GM23338 (cell line): Measurements from ENCODE around the gene MTERF2. TPM values are rescaled to one million over a fixed set of nuclear protein-coding genes. Genes with fewer than 3 reads are reported as not detected.

ENCODE experiments used
- ATAC-seq: fragments of 200-7000 bp; cut with Tn5 transposase; 3 replicates; pipeline ENCODE4 v1.9.1; 2020
- DNase-seq: peaks from one replicate; pipeline ENCODE4 v3.0.0-alpha.2; 2015; ENCODE audit warnings: low spot score
- H2AFZ ChIP-seq: fragments of 200-600 bp; sonication (generic); 2 replicates; pipeline ENCODE4 v1.8.0; 2016; ENCODE audit warnings: antibody characterized with exemption, mild to moderate bottlenecking, moderate library complexity
- H3F3A ChIP-seq: fragments of 200-600 bp; sonication (generic); replicated peaks from 2 replicates; pipeline ENCODE4 v1.8.0; 2017; ENCODE audit warnings: antibody characterized with exemption, mixed run types, low read depth
- H3K27ac ChIP-seq: fragments of 200-600 bp; sonication (generic); 2 replicates; pipeline ENCODE4 v1.6.1; 2016; ENCODE audit warnings: low read depth
- H3K27me3 ChIP-seq: fragments of 200-600 bp; sonication (generic); 2 replicates; pipeline ENCODE4 v1.8.0; 2016; ENCODE audit warnings: mild to moderate bottlenecking, mixed run types, moderate library complexity; ENCODE audit not compliant: insufficient read depth
- H3K36me3 ChIP-seq: fragments of 200-600 bp; sonication (generic); 2 replicates; pipeline ENCODE4 v1.8.0; 2016; ENCODE audit warnings: mild to moderate bottlenecking; ENCODE audit not compliant: insufficient read depth
- H3K4me1 ChIP-seq: fragments of 200-600 bp; sonication (generic); 2 replicates; pipeline ENCODE4 v1.8.0; 2016; ENCODE audit warnings: mild to moderate bottlenecking, moderate library complexity; ENCODE audit not compliant: insufficient read depth
- H3K4me2 ChIP-seq: fragments of 200-600 bp; sonication (generic); 2 replicates; pipeline ENCODE4 v1.7.1; 2017; ENCODE audit warnings: mixed run types
- H3K4me3 ChIP-seq: fragments of 200-600 bp; sonication (generic); 2 replicates; pipeline ENCODE4 v1.6.1; 2016; ENCODE audit warnings: mixed run types
- H3K79me2 ChIP-seq: fragments of 200-600 bp; sonication (generic); replicated peaks from 2 replicates; pipeline ENCODE4 v1.8.0; 2017; ENCODE audit warnings: mild to moderate bottlenecking; ENCODE audit not compliant: insufficient read depth
- H3K9me2 ChIP-seq: fragments of 200-600 bp; sonication (generic); 2 replicates; pipeline ENCODE4 v1.8.0; 2017; ENCODE audit not compliant: insufficient read depth
- H4K20me1 ChIP-seq: fragments of 200-600 bp; sonication (generic); replicated peaks from 2 replicates; pipeline ENCODE4 v1.8.0; 2017; ENCODE audit warnings: mild to moderate bottlenecking; ENCODE audit not compliant: insufficient read depth
- H3K27ac Mint-ChIP-seq: 2 replicates; pipeline ENCODE4 v1.8.0; 2020; ENCODE audit warnings: inconsistent platforms, mild to moderate bottlenecking, moderate library complexity, mixed read lengths
- H3K27me3 Mint-ChIP-seq: 3 replicates; pipeline ENCODE4 v1.8.0; 2022; ENCODE audit warnings: low read depth, mild to moderate bottlenecking, moderate library complexity, mixed read lengths, inconsistent platforms; ENCODE audit not compliant: insufficient read depth, poor library complexity
- H3K36me3 Mint-ChIP-seq: 3 replicates; pipeline ENCODE4 v1.8.0; 2021; ENCODE audit warnings: low read depth, mild to moderate bottlenecking, inconsistent platforms, moderate library complexity, mixed read lengths
- H3K4me1 Mint-ChIP-seq: 3 replicates; pipeline ENCODE4 v1.8.0; 2020; ENCODE audit warnings: mild to moderate bottlenecking, inconsistent platforms, mixed read lengths
- H3K4me3 Mint-ChIP-seq: 3 replicates; pipeline ENCODE4 v1.8.0; 2021; ENCODE audit warnings: moderate library complexity, mild to moderate bottlenecking, inconsistent platforms, mixed read lengths
- H3K9me3 Mint-ChIP-seq: 3 replicates; pipeline ENCODE4 v1.8.0; 2020; ENCODE audit warnings: moderate library complexity, mild to moderate bottlenecking, inconsistent platforms, mixed read lengths
- CREB1 ChIP-seq: fragments of 250-450 bp; sonication (Bioruptor Pico); IDR thresholded peaks from 2 replicates; pipeline ENCODE4 v1.5.0; 2020; ENCODE audit warnings: low read depth, mild to moderate bottlenecking, moderate library complexity
- EZH2 ChIP-seq: fragments of 200-600 bp; sonication (generic); IDR thresholded peaks from one replicate; pipeline ENCODE4 v1.8.0; 2017; ENCODE audit warnings: antibody characterized with exemption, mild to moderate bottlenecking, low read depth; ENCODE audit not compliant: unreplicated experiment
- EZH2phosphoT487 ChIP-seq: fragments of 200-600 bp; sonication (generic); IDR thresholded peaks from one replicate; pipeline ENCODE4 v1.8.1; 2018; ENCODE audit warnings: antibody characterized with exemption; ENCODE audit not compliant: unreplicated experiment
- POLR2AphosphoS5 ChIP-seq: IDR thresholded peaks from 2 replicates; pipeline ENCODE4 v1.6.1; 2016; ENCODE audit warnings: antibody characterized with exemption, low read depth
- ZNF114 ChIP-seq: fragments of 250-450 bp; sonication (Bioruptor Pico); IDR thresholded peaks from 2 replicates; pipeline ENCODE4 v1.5.0; 2020; ENCODE audit warnings: mild to moderate bottlenecking, moderate library complexity
- ZNF331 ChIP-seq: fragments of 250-450 bp; sonication (Bioruptor Pico); IDR thresholded peaks from 2 replicates; pipeline ENCODE4 v1.5.0; 2020; ENCODE audit warnings: low read depth, mild to moderate bottlenecking, moderate library complexity
- polyA plus RNA-seq: library from polyadenylated mRNA; unstranded; fragments of >200 nt; fragmentation: Nextera tagmentation; extraction: Ambion mirVana; gene quantifications from 2 replicates; pipeline ENCODE4 v1.2.1, GENCODE V29; 2016
- total RNA-seq: library from RNA; depleted of rRNA; stranded (reverse); fragments of >200 nt; shearing (Covaris generic); gene quantifications from 2 replicates; pipeline ENCODE4 v1.2.3, GENCODE V29; 2014
- TF ChIP-seq, protein P1 (sequence below): IDR thresholded peaks from 2 replicates; pipeline ENCODE4 v1.6.1; 2016; ENCODE audit warnings: antibody characterized with exemption
- TF ChIP-seq, protein P2 (sequence below): IDR thresholded peaks from one replicate; pipeline ENCODE4 v1.6.1; 2018; ENCODE audit warnings: antibody characterized with exemption; ENCODE audit not compliant: unreplicated experiment

MTERF2 gene
- total and polyA plus RNA-seq, 2 experiments from 2014 or later, result 9.2 to 11.0 TPM

DNA sequence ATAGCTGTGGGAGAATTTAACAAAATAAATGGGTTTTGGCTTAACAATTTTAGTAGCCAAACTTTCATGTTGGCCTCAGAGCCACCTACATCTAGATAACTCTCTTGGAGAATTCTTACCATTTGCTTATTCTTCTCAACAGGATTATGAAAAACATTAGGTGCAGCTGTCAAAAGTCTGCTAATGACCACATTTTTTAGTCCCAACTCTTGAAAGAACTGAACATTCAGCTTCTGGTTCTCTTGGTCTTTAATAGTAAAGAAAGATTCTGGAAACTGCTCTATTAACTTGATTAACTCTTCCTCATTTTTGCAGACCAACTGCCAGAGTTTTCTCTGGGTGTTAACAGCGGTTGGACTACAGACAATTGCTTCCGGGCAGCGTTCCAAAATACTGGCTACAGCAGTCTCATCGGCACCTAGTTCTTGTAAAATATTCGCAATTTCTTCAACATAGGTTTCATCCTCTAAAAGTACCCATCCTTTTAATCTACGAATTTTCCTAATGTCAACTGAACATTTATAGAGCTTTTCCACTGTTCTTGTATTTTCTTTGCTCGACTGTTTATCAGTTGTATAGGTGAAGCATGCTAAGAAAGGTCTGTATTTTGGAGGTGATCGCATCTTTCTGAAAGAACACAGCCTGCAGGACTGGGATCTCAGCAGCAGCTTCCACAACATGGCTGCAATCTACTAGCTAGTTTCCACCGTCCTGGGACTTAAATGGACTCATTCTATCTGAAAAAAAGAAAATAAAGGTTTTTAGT is 8.7 kb downstream of the MTERF2 start:
- Histone ChIP-seq H2AFZ (no peak overlapping the region), H3K9me2 (no peaks in the 10 kb centered on the region), H3K4me1 (no peaks in the 10 kb centered on the region), H3K4me2 (no peak overlapping the region), H3K27ac (no peak overlapping the region), H3K79me2 (no peaks in the 10 kb centered on the region), H3F3A (no peaks in the 10 kb centered on the region), H4K20me1 (no peaks in the 10 kb centered on the region; the same call in 1 of the 2 replicates), H3K4me3 (no peak overlapping the region), H3K36me3 (no peaks in the 10 kb centered on the region), H3K27me3 (no peaks in the 10 kb centered on the region)
- no peak overlapping the region for H3K27ac Mint-ChIP-seq
- ATAC-seq (no peak), DNase-seq (no peak)
- H3K9me3 Mint-ChIP-seq, result no peaks in the 10 kb centered on the region
- no peaks in the 10 kb centered on the region for H3K4me1 Mint-ChIP-seq
- TF ChIP-seq, protein P1, sequence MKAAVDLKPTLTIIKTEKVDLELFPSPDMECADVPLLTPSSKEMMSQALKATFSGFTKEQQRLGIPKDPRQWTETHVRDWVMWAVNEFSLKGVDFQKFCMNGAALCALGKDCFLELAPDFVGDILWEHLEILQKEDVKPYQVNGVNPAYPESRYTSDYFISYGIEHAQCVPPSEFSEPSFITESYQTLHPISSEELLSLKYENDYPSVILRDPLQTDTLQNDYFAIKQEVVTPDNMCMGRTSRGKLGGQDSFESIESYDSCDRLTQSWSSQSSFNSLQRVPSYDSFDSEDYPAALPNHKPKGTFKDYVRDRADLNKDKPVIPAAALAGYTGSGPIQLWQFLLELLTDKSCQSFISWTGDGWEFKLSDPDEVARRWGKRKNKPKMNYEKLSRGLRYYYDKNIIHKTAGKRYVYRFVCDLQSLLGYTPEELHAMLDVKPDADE, result no peak
- TF ChIP-seq POLR2AphosphoS5 (no peak), CREB1 (CRISPR knock-in tag) (no peak), EZH2 (no peak)
- H3K4me3 Mint-ChIP-seq, result no peak overlapping the region
- no peaks in the 10 kb centered on the region for H3K27me3 Mint-ChIP-seq
- no peaks in the 10 kb centered on the region for H3K36me3 Mint-ChIP-seq

DNA sequence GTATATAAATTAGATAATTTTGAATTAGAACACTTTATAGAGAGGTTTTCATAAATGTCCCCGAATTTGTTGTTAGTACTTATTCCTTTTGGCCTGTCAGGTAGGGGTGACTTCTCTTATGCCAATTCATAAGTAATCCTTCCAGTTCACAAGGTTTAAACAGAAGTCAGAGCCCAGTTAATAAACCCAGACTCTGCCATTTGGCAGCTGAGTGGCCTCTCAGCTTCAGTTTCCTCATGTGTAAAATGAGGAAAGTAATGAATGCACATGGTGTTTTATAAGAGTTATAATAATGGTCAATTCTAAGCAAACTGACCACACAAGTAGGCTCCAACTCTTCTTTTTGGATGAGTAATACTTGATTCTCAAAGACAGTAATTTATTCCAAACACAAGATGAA is 10.3 kb downstream of the MTERF2 start:
- TF ChIP-seq POLR2AphosphoS5, result no peak
- TF ChIP-seq, protein P1, result no peak
- TF ChIP-seq CREB1 (CRISPR knock-in tag), result no peak
- TF ChIP-seq EZH2phosphoT487, result no peak
- TF ChIP-seq, protein P2, sequence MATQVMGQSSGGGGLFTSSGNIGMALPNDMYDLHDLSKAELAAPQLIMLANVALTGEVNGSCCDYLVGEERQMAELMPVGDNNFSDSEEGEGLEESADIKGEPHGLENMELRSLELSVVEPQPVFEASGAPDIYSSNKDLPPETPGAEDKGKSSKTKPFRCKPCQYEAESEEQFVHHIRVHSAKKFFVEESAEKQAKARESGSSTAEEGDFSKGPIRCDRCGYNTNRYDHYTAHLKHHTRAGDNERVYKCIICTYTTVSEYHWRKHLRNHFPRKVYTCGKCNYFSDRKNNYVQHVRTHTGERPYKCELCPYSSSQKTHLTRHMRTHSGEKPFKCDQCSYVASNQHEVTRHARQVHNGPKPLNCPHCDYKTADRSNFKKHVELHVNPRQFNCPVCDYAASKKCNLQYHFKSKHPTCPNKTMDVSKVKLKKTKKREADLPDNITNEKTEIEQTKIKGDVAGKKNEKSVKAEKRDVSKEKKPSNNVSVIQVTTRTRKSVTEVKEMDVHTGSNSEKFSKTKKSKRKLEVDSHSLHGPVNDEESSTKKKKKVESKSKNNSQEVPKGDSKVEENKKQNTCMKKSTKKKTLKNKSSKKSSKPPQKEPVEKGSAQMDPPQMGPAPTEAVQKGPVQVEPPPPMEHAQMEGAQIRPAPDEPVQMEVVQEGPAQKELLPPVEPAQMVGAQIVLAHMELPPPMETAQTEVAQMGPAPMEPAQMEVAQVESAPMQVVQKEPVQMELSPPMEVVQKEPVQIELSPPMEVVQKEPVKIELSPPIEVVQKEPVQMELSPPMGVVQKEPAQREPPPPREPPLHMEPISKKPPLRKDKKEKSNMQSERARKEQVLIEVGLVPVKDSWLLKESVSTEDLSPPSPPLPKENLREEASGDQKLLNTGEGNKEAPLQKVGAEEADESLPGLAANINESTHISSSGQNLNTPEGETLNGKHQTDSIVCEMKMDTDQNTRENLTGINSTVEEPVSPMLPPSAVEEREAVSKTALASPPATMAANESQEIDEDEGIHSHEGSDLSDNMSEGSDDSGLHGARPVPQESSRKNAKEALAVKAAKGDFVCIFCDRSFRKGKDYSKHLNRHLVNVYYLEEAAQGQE, result no peak
- no peak for TF ChIP-seq ZNF331
- TF ChIP-seq EZH2, result no peak
- TF ChIP-seq ZNF114, result no peak
- no peak overlapping the region for H3K4me2 ChIP-seq
- H3K27ac ChIP-seq, result no peak overlapping the region

More for the DNA sequence above, 10.3 kb downstream of the MTERF2 start:
- H3K4me1 ChIP-seq, result no peaks in the 10 kb centered on the region
- no peaks in the 10 kb centered on the region for H3K79me2 ChIP-seq
- Mint-ChIP-seq H3K27me3 (no peaks in the 10 kb centered on the region), H3K4me3 (no peak overlapping the region), H3K27ac (no peak overlapping the region), H3K4me1 (no peaks in the 10 kb centered on the region), H3K36me3 (no peaks in the 10 kb centered on the region), H3K9me3 (no peaks in the 10 kb centered on the region)
- no peaks in the 10 kb centered on the region for H3F3A ChIP-seq
- no peak for ATAC-seq
- H2AFZ ChIP-seq, result no peak overlapping the region
- DNase-seq, result no peak
- no peaks in the 10 kb centered on the region for H3K27me3 ChIP-seq
- no peak overlapping the region for H3K4me3 ChIP-seq
- peaks cover 4% of the 10 kb centered on the region; the same call in 1 of the 2 replicates for H4K20me1 ChIP-seq
- no peaks in the 10 kb centered on the region for H3K9me2 ChIP-seq
- no peaks in the 10 kb centered on the region for H3K36me3 ChIP-seq
